Heart left ventricle (tissue), 13 donors: ENCODE data around the gene CSF2.

Experiments
- CTCF ChIP-seq, 12 donors: fragments of 200-600 bp; sonication (generic) in 4 of 12; IDR thresholded peaks; one replicate each; pipeline versions ENCODE4 v1.5.0 to v1.8.0; 2018 to 2022; ENCODE audit warnings: antibody characterized with exemption in 12 of 12, mild to moderate bottlenecking in 5 of 12
- POLR2A ChIP-seq, 2 donors: fragments of 450-650 bp; IDR thresholded peaks; one replicate each; pipeline ENCODE4 v1.6.1; 2017; ENCODE audit warnings: antibody characterized with exemption in 2 of 2, mild to moderate bottlenecking in 2 of 2, moderate library complexity in 2 of 2
- donor health status: ischemic (EF 13 %, LVEDD 7.1; RV severe dilation, severe dysfunction).
- donor health status: DM: no; HTN: yes; CAD: no.
- donor health status: DM: no; HTN: no; CAD: no.
- donor health status: ischemic (EF 25% LVEDD 6.9; RV normal size, moderate dysfunction).
- donor health status: ischemic (EF 25% LVEDD 5.7; RV mildly dilated, moderate dysfunction).
- donor health status: ischemic (EF 35%, LVEDD 5.7; RV mildly dilated, moderate dysfunction).
- donor health status: nonischemic (EF 11% LVEDD 7.7; RV severe dilation, severe dysfunction).
- donor health status: DM: yes; HTN: yes; CAD: no.
- donor health status: PGD.
- donor health status: ischemic (EF 29% LVEDD 5.4; RV normal size, mild dysfunction).
- donor health status: nonischemic (EF 23%, LVEDD 6.1; RV moderate dilation, normal function).

DNA sequence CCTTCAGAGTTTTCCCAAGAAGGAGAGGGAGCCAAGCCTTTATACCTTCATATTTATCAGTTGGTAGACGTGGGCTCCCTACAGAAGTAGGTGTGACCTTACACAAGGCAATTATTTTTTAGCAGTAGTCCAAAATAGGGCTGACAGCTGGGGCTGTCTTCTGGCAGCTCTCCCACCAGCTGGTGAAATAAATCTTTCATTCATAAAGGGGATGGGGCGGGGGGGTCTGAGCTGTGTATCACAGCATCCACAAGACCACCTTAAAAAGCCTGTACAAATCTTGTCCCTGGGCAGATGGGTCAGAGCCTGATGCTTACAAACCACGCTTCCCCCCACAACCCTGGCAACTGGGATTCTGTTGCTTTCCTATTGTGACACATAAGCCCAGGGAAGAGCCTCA lies 19.7 kb downstream of the CSF2 start:
- no peak for TF ChIP-seq CTCF (IDR thresholded peaks at IDR 0.05)
- no peak for TF ChIP-seq POLR2A (IDR thresholded peaks at IDR 0.05)
